Transverse colon (tissue), 4 donors: ENCODE data around the gene MED7. TPM values are rescaled to one million over a fixed set of nuclear protein-coding genes. Genes with fewer than 3 reads are reported as not detected.

ENCODE experiments used
- total RNA-seq, 4 donors: library from RNA; depleted of rRNA; stranded (reverse); fragments of >200 nt; gene quantifications; one replicate each; pipeline ENCODE4 v1.1.0, GENCODE V29; 2016

The MED7 gene
- total RNA-seq, 4 donors from 2014 or later, result 10.0 to 12.1 (median 11.0) TPM; not detected in 1

Other genes starting within 250 kb of the MED7 start
- 1 to 10 TPM; 1.4 to 3.0 (median 2.3) TPM for gene TIMD4, start 179.6 kb downstream of the MED7 start, total RNA-seq
- 1 to 10 TPM in 2 of 4 donors, under 1 TPM in 1, not detected in 1; 0.60 to 3.7 (median 2.9) TPM for gene HAVCR1, start 83.7 kb downstream of the MED7 start, total RNA-seq
- 1 to 10 TPM in 3 of 4 donors, under 1 TPM in 1; 0.20 to 6.7 (median 3.2) TPM for gene HAVCR2, start 33.8 kb downstream of the MED7 start, total RNA-seq
- gene GARIN3, start 23.4 kb upstream of the MED7 start, total RNA-seq, result not detected
- gene ITK, start 38.0 kb upstream of the MED7 start, total RNA-seq, result 10 to 100 TPM in 1 of 4 donors, 1 to 10 TPM in 2, under 1 TPM in 1; 0.40 to 43.4 (median 5.0) TPM
- 100 to 1,000 TPM in 1 of 4 donors, 10 to 100 TPM in 3; 34.0 to 134 (median 41.6) TPM for gene CYFIP2, start 123.3 kb upstream of the MED7 start, total RNA-seq